ENCODE measurements around the gene MYBPC3. TPM values are rescaled to one million over a fixed set of nuclear protein-coding genes. Genes with fewer than 3 reads are reported as not detected.

Gene MYBPC3
- total RNA-seq, 1 donor from 2014 or later: not detected

DNA sequence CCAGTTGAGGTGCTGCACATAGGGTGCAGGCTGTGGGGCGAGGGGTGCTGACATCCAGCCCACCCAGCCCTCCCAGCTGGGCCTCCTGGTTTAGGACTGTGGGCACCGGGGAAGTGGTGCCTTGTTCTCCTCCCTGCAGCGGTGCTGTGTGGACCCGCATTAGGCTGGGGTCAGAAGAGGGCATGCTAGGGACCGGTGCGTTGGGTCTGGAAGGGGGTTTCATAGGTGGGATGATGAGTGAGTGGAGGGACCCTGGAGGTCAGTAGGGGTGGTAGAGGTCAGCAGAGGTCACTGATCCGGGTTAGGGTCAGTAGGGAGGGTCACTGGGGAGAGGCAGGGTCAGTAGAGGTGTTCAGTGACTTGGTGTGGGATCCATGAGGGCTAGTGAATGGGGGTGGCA, 6.7 kb upstream of the MYBPC3 start:
- peaks cover 13% of the 10 kb centered on the region for H3K4me1 ChIP-seq
- intact Hi-C loops (cut with DNase I): loop anchor here (10.0 kb wide), 2 partner anchors 74 to 464 kb away; no protein-coding TSS in a partner anchor
- no peak overlapping the region for H3K4me3 ChIP-seq
- no peak overlapping the region for H3K27ac ChIP-seq
- DNase-seq (ENCODE audit: extremely low spot score in 2 of 2): no peak
- no peaks in the 10 kb centered on the region for H3K9me3 ChIP-seq
- H3K27me3 ChIP-seq: no peaks in the 10 kb centered on the region
- H3K36me3 ChIP-seq: no peaks in the 10 kb centered on the region
- TF ChIP-seq POLR2A (IDR thresholded peaks at IDR 0.05) (no peak), POLR2AphosphoS5 (IDR thresholded peaks at IDR 0.05; ENCODE audit: insufficient read depth in 1 of 2, low read depth in 1 of 2) (no peak)
- TF ChIP-seq, protein P1, sequence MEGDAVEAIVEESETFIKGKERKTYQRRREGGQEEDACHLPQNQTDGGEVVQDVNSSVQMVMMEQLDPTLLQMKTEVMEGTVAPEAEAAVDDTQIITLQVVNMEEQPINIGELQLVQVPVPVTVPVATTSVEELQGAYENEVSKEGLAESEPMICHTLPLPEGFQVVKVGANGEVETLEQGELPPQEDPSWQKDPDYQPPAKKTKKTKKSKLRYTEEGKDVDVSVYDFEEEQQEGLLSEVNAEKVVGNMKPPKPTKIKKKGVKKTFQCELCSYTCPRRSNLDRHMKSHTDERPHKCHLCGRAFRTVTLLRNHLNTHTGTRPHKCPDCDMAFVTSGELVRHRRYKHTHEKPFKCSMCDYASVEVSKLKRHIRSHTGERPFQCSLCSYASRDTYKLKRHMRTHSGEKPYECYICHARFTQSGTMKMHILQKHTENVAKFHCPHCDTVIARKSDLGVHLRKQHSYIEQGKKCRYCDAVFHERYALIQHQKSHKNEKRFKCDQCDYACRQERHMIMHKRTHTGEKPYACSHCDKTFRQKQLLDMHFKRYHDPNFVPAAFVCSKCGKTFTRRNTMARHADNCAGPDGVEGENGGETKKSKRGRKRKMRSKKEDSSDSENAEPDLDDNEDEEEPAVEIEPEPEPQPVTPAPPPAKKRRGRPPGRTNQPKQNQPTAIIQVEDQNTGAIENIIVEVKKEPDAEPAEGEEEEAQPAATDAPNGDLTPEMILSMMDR (IDR thresholded peaks at IDR 0.05): no peak

DNA sequence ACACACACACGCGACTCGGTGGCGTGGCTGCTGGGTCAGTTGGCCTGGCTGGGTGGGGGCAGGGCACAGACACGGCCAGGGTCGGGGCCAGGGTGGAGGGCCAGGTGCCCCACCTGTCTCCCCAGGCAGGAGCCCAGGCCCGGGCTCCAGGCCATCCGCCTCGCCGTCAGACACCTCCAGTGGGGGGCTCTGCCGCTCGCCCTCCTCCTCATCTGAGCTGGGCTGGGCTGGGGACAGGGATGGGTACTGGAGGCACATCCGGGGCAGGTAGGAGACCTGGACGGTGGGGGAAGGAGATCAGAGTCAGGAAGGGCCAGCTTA, 6.2 kb upstream of the MYBPC3 start:
- no peak overlapping the region for H3K4me3 ChIP-seq
- H3K27ac ChIP-seq: no peak overlapping the region
- no peaks in the 10 kb centered on the region for H3K9me3 ChIP-seq
- TF ChIP-seq POLR2A (IDR thresholded peaks at IDR 0.05): no peak
- TF ChIP-seq, protein P1 (IDR thresholded peaks at IDR 0.05): no peak
- no peak for TF ChIP-seq POLR2AphosphoS5 (IDR thresholded peaks at IDR 0.05; ENCODE audit: insufficient read depth in 1 of 2, low read depth in 1 of 2)
- H3K4me1 ChIP-seq: peaks cover 13% of the 10 kb centered on the region
- H3K27me3 ChIP-seq: no peaks in the 10 kb centered on the region
- intact Hi-C loops (cut with DNase I): loop anchor here (10.0 kb wide), 2 partner anchors 74 to 464 kb away; no protein-coding TSS in a partner anchor
- H3K36me3 ChIP-seq: no peaks in the 10 kb centered on the region
- no peak for DNase-seq (ENCODE audit: extremely low spot score in 2 of 2)

DNA sequence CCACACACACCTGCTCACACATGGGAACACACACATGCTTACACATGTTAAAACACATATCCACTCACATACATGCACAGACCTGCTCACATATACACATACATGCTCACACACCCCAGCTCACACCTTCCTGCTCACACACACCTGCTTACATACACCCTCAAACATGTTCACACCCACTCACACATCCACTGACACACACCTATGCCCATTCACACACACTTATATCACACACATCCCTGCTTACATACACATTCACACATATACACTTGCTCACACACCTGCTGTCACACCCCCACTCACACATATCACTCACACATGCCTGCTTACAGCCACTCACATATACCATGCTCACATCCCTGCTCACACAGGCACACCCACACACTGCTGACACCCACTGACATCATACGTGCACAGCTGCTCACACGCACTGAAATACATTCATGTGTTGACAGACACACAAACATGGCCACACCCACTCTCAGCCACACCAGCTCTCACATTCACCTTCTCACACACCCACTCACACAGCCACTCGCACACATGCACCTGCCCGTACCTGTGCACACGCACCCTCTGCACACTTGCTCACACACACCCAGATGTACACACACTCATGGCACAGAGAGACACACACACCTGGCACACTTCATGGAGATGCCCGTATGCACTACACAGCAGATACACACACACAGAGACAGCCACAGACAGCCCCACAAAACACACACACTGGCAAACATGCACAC, 5.7 kb upstream of the MYBPC3 start:
- no peak for DNase-seq (ENCODE audit: extremely low spot score in 2 of 2)
- no peak for TF ChIP-seq POLR2AphosphoS5 (IDR thresholded peaks at IDR 0.05; ENCODE audit: insufficient read depth in 1 of 2, low read depth in 1 of 2)
- TF ChIP-seq, protein P1 (IDR thresholded peaks at IDR 0.05): no peak
- TF ChIP-seq POLR2A (IDR thresholded peaks at IDR 0.05): no peak
- H3K36me3 ChIP-seq: no peaks in the 10 kb centered on the region
- peaks cover 13% of the 10 kb centered on the region for H3K4me1 ChIP-seq
- intact Hi-C loops (cut with DNase I): loop anchor here (10.0 kb wide), 2 partner anchors 73 to 463 kb away; no protein-coding TSS in a partner anchor
- no peak overlapping the region for H3K27ac ChIP-seq
- H3K9me3 ChIP-seq: no peaks in the 10 kb centered on the region
- H3K27me3 ChIP-seq: no peaks in the 10 kb centered on the region
- H3K4me3 ChIP-seq: no peak overlapping the region

DNA sequence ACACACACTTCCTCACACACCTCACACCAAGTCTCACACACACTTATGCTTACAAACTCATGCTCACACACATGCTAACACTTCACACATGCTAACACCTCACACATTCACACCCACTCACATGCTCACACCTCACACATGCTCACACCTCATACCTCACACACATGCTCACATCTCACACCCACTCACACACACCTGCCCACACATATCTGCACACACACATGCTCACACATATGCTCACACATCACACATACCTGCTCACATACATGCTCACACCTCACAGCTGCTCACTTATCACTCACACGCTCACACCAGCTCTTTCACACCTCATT, 4.5 kb upstream of the MYBPC3 start:
- Histone ChIP-seq H3K4me1 (peaks cover 13% of the 10 kb centered on the region), H3K9me3 (no peaks in the 10 kb centered on the region), H3K27me3 (no peaks in the 10 kb centered on the region), H3K4me3 (no peak overlapping the region), H3K36me3 (no peaks in the 10 kb centered on the region), H3K27ac (no peak overlapping the region)
- no peak for DNase-seq (ENCODE audit: extremely low spot score in 2 of 2)
- TF ChIP-seq, protein P1 (IDR thresholded peaks at IDR 0.05): no peak
- TF ChIP-seq POLR2A (IDR thresholded peaks at IDR 0.05) (no peak), POLR2AphosphoS5 (IDR thresholded peaks at IDR 0.05; ENCODE audit: insufficient read depth in 1 of 2, low read depth in 1 of 2) (no peak)
- intact Hi-C loops (cut with DNase I): loop anchor here (10.0 kb wide), 2 partner anchors 72 to 462 kb away; no protein-coding TSS in a partner anchor

Data from vagina (tissue), 2 donors.